COR-L47 (cell line): ENCODE results near the gene SCAMP2.

Experiments used
- DNase-seq: peaks from one replicate; lab custom pipeline; 2025; lab: John Stamatoyannopoulos, UW

The SCAMP2 gene

GRCh38 chr15:74838137-74838516 lies 35.0 kb downstream of the SCAMP2 start:
- no peak for DNase-seq

GRCh38 chr15:74837482-74838136 lies 35.6 kb downstream of the SCAMP2 start:
- DNase-seq = no peak

DNA sequence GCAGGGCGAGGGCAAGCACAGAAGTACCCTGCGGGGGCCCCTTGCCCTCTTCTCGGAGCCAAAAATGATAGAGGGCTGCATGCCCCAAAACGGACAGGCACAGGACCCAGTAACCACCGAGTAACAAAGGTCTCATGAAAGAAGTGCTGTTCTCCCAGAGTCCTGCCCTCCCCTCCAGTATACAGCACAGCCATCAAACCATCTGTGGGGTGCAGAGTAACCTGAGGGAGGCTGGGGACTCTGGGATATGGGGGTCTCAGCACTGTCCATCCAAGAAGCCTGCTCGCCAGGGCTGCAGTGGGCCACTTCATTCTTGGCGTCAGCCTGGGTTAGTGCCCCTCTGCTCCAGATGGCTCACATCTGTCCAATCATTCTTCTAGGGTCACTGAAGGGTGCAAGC lies 36.3 kb downstream of the SCAMP2 start:
- DNase-seq = no peak

- no peak for DNase-seq
Measured at GRCh38 chr15:74835312-74835823, 37.8 kb downstream of the SCAMP2 start.

DNA sequence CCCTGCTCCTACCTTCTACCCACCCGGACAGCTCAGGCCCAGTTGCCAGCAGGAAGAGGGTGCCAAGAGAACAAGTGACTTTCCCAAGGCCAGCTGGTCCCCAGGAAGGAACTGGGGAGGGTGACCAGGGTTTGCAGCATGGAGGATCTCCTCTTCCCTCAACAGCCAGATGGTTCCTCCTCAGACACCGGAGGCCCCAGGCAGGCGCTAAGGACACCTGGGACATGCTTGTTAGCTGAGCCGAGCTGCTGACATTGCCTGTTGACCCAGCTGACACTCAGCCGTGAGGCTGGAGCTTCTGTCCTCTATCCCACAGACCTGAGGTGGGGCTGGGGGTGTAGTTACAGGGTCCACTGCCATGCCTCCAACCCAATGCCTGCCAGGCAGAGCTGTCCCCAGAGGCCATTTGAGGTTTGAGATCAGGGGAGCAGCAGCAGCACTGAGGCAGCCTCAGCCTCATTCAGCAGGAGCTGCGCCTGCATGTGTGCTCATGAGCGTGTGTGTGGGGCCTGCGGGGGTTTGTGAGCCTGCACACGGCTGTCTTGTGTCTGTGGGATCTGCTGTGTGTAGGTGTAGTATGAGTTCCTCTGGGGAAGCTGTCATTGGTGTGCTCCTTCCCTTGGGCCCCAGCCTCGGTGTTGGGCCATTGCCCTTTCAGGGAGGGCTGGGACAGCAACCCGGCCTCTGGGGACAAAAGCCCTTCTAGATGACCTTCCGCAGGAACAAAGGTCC lies 39.6 kb downstream of the SCAMP2 start:
- DNase-seq = no peak

DNA sequence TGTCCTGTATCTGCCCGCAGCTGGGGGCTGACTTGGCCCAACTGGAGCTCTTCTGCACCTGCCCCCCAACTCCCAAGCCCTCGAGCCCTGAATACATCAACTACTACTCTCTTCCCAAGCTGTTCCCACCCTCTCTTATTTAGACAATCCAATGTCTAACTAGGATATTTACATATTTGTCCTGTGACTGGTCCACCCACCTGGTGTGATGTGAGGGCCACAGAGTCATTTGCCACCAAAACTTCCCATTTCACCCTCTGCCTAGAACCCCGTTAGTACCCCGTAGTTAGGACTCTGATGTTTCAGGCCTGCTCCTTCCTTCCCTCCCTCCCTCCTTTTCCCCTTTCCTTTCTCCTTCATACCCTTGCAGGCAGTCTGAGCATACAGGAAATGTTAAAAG lies 40.3 kb downstream of the SCAMP2 start:
- DNase-seq = no peak

- DNase-seq = no peak
Measured at GRCh38 chr15:74831813-74832495, 41.2 kb downstream of the SCAMP2 start.

GRCh38 chr15:74830868-74831267 lies 42.3 kb downstream of the SCAMP2 start:
- no peak for DNase-seq

DNA sequence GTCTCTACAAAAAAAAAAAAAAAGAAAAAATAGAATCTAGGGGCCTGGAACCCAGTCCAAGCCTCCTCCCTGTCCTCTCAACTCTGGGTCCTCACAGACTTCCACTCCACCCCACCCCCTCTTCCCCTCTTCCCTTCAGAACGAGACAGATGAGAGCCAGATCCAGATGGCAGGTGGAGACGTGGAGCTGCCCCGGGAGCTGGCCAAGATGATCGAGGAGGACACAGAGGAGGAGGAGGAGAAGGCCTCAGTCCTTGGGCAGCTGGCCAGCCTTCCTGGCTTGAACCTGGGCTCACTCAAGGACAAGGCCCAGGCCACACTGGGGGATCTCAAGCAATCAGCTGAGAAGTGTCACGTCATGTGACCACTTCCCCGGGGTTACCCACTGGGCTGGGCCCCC lies 43.2 kb downstream of the SCAMP2 start:
- DNase-seq = no peak

- no peak for DNase-seq
Measured at GRCh38 chr15:74829486-74829885, 43.7 kb downstream of the SCAMP2 start.

GRCh38 chr15:74828835-74829234 lies 44.3 kb downstream of the SCAMP2 start:
- no peak for DNase-seq

DNA sequence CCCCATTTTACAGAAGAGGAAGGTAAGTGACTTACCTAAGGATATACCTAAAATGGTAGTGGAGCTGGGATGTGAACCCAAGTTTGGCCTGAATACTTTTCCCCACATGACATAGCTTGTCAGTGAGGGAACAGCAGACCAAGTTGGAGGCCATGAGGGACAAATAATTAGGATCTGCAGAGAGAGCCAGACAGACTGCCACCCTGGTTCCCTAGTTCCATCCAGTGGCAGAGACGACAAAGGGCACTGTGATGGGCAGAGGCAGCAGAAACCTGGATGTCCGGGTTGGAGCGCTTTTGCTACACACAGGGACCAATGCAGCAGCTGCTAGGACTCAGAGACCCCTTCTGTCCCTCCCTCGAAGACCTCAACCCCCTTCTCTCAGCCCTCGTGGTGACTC lies 45.6 kb downstream of the SCAMP2 start:
- no peak for DNase-seq

DNA sequence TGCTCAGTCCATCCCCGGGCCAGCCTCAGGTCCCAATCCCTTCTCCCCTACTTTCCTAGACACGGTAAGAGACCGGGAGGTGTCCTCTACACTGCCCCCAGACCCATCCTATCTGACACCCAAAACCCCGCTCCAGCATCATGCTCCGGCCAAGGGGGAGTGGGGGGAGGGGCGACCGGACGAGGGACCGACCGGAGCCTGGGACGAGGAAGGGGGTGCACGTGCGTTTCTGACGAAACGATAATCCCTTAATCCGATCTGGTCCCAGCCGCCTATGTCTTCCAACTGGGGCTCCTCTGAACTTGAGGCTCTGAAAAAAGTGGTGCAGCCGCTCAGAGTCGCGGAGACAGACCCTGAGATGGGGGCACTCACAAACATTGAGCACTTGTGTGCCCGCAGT lies 46.2 kb downstream of the SCAMP2 start:
- no peak for DNase-seq

GRCh38 chr15:74826364-74826819 lies 46.8 kb downstream of the SCAMP2 start, which contains the start of gene CPLX3:
CPLX3 (plus strand) TSS chr15:74826627; CDS start chr15:74826704, 77 bp downstream.
- DNase-seq = no peak

GRCh38 chr15:74825866-74826265 lies 47.3 kb downstream of the SCAMP2 start:
- no peak for DNase-seq

- no peak for DNase-seq
Measured at GRCh38 chr15:74824976-74825375, 48.2 kb downstream of the SCAMP2 start.

GRCh38 chr15:74823324-74823723 lies 49.8 kb downstream of the SCAMP2 start:
- no peak for DNase-seq

- DNase-seq = no peak
Measured at GRCh38 chr15:74822233-74822632, 50.9 kb downstream of the SCAMP2 start.

- DNase-seq = no peak
Measured at GRCh38 chr15:74821790-74822158, 51.4 kb downstream of the SCAMP2 start.

DNA sequence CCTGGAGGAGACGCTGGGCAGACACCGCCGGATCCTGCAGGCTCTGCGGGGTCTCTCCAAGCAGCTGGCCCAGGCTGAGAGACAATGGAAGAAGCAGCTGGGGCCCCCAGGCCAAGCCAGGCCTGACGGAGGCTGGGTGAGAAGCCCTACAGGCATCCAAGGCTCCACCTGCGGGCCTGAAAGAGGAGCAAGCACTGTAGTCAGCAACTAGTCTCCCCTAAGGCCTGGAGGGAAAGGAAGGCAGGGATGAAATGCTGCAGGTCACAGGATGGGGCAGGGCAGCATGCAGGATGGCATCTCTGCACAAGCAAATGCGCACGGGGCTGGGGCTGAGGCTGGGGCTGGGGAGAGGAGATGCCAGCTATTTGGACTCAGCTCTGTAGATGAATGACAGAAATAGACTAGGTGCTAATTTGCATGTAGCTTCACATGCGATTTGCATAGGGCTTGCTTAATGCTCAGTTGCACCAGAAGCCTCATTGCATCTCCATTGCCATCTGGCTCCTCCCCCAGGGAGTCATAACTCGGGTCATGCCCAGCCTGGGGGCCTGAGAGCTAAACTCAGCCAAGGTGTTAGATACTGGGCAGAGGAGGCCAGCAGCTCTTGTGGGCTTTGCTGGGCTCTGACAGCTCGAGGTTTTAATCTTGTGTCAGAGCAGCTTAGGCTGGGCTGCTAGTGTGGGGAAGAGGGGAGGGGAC lies 51.9 kb downstream of the SCAMP2 start:
- DNase-seq = no peak

GRCh38 chr15:74820056-74820455 lies 53.1 kb downstream of the SCAMP2 start:
- DNase-seq = no peak

DNA sequence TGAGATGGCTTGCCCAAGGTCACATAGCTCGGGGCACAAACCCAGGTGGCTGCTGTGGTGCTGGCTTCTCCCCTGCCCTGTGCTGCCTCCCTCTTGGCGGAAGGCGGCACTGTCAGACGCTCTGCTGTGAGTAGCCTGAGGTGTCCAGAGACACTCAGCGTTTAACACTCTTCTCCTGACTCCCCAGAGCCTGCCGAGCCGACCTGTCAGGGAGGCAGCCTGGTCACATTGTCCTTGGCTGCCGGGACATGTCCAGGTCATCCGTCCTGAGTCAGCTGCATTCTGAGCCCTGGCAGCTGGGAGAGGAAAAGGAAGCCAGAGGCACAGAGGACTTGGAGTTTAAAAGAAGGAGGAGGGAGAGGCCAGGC lies 55.8 kb downstream of the SCAMP2 start:
- DNase-seq = no peak
